HepG2 (cell line): ENCODE data around the gene RRP8. TPM values are rescaled to one million over a fixed set of nuclear protein-coding genes. Genes with fewer than 3 reads are reported as not detected.

Experiments used
- AGO1 ChIP-seq: fragments of 200-400 bp; formaldehyde crosslinking; IDR thresholded peaks from 2 replicates; pipeline ENCODE4 v1.6.1; 2017; ENCODE audit warnings: mild to moderate bottlenecking, low read depth, low read length, moderate library complexity; ENCODE audit not compliant: poor library complexity, severe bottlenecking
- ATF1 ChIP-seq: IDR thresholded peaks from 2 replicates; pipeline ENCODE4 v1.6.1; 2016; ENCODE audit warnings: mild to moderate bottlenecking, control low read depth
- CC2D1A ChIP-seq: sonication (generic); formaldehyde crosslinking; IDR thresholded peaks from 2 replicates; pipeline ENCODE4 v1.8.1; 2023; ENCODE audit warnings: mild to moderate bottlenecking, missing genetic modification reagents
- ELF1 ChIP-seq: sonication (generic); formaldehyde crosslinking; IDR thresholded peaks from 2 replicates; pipeline ENCODE4 v1.4.0; 2020; ENCODE audit warnings: missing genetic modification reagents
- ELF3 ChIP-seq: IDR thresholded peaks from 2 replicates; pipeline ENCODE4 v1.6.1; 2016; ENCODE audit warnings: missing genetic modification reagents, missing compliant biosample characterization
- ETV6 ChIP-seq: sonication (generic); formaldehyde crosslinking; conservative IDR thresholded peaks from 2 replicates; pipeline ENCODE4 v1.4.0; 2020; ENCODE audit warnings: missing genetic modification reagents
- FOXC1 ChIP-seq: sonication (generic); formaldehyde crosslinking; IDR thresholded peaks from 2 replicates; pipeline ENCODE4 v1.8.0; 2022; ENCODE audit warnings: mild to moderate bottlenecking, missing genetic modification reagents, borderline replicate concordance
- HMG20B ChIP-seq: conservative IDR thresholded peaks from 2 replicates; pipeline ENCODE4 v1.6.1; 2016; ENCODE audit warnings: missing genetic modification reagents, missing compliant biosample characterization
- KAT8 ChIP-seq: IDR thresholded peaks from 2 replicates; pipeline ENCODE4 v1.6.1; 2016; ENCODE audit warnings: missing genetic modification reagents, missing compliant biosample characterization
- KMT2B ChIP-seq: IDR thresholded peaks from 2 replicates; pipeline ENCODE4 v1.6.1; 2016; ENCODE audit warnings: missing genetic modification reagents, missing compliant biosample characterization
- MXD4 ChIP-seq: IDR thresholded peaks from 2 replicates; pipeline ENCODE4 v1.6.1; 2016; ENCODE audit warnings: mild to moderate bottlenecking, missing biosample characterization, missing genetic modification reagents
- PBX2 ChIP-seq: IDR thresholded peaks from 2 replicates; pipeline ENCODE4 v1.6.1; 2016; ENCODE audit warnings: control low read depth
- PRMT3 ChIP-seq: sonication (generic); formaldehyde crosslinking; IDR thresholded peaks from 2 replicates; pipeline ENCODE4 v1.8.1; 2022; ENCODE audit warnings: low read depth, mild to moderate bottlenecking, moderate library complexity, missing genetic modification reagents, borderline replicate concordance
- SP140L ChIP-seq: sonication (generic); formaldehyde crosslinking; IDR thresholded peaks from 2 replicates; pipeline ENCODE4 v1.4.0; 2020; ENCODE audit warnings: missing genetic modification reagents, borderline replicate concordance
- SP2 ChIP-seq: sonication (generic); formaldehyde crosslinking; IDR thresholded peaks from 2 replicates; pipeline ENCODE4 v1.5.1; 2020; ENCODE audit warnings: mild to moderate bottlenecking, missing genetic modification reagents
- TARDBP ChIP-seq: sonication (generic); formaldehyde crosslinking; IDR thresholded peaks from 2 replicates; pipeline ENCODE4 v1.8.0; 2022; ENCODE audit warnings: mild to moderate bottlenecking, missing genetic modification reagents
- TEAD2 ChIP-seq: sonication (generic); formaldehyde crosslinking; IDR thresholded peaks from 2 replicates; pipeline ENCODE4 v1.9.0; 2021; ENCODE audit warnings: missing genetic modification reagents
- U2AF1 ChIP-seq: fragments of 200-400 bp; formaldehyde crosslinking; optimal IDR thresholded peaks from 2 replicates; pipeline ENCODE3; 2017; ENCODE audit warnings: mild to moderate bottlenecking, low read depth, low read length
- YY1 ChIP-seq: IDR thresholded peaks from 2 replicates; pipeline ENCODE4 v1.6.1; 2011; ENCODE audit warnings: low read length, low read depth, moderate library complexity, mild to moderate bottlenecking; ENCODE audit not compliant: insufficient read depth, insufficient replicate concordance
- ZBTB3 ChIP-seq: sonication (generic); formaldehyde crosslinking; IDR thresholded peaks from 2 replicates; pipeline ENCODE4 v1.4.0; 2020; ENCODE audit warnings: low read depth, mild to moderate bottlenecking, moderate library complexity, missing genetic modification reagents, borderline replicate concordance
- ZBTB39 ChIP-seq: sonication (generic); formaldehyde crosslinking; IDR thresholded peaks from 2 replicates; pipeline ENCODE4 v1.5.0; 2020; ENCODE audit warnings: missing genetic modification reagents
- ZNF121 ChIP-seq: sonication (generic); formaldehyde crosslinking; IDR thresholded peaks from 2 replicates; pipeline ENCODE4 v1.5.0; 2020; ENCODE audit warnings: mild to moderate bottlenecking, missing genetic modification reagents
- ZNF124 ChIP-seq: sonication (generic); formaldehyde crosslinking; IDR thresholded peaks from 2 replicates; pipeline ENCODE4 v1.4.0; 2020; ENCODE audit warnings: missing genetic modification reagents
- ZNF143 ChIP-seq: sonication (generic); formaldehyde crosslinking; IDR thresholded peaks from 2 replicates; pipeline ENCODE4 v1.4.0; 2020; ENCODE audit warnings: missing genetic modification reagents
- ZNF235 ChIP-seq: sonication (generic); formaldehyde crosslinking; IDR thresholded peaks from 2 replicates; pipeline ENCODE4 v1.8.1; 2023; ENCODE audit warnings: mild to moderate bottlenecking, missing genetic modification reagents, borderline replicate concordance
- ZNF30 ChIP-seq: sonication (generic); formaldehyde crosslinking; IDR thresholded peaks from 2 replicates; pipeline ENCODE4 v1.5.0; 2020; ENCODE audit warnings: mild to moderate bottlenecking, missing genetic modification reagents
- ZNF329 ChIP-seq: sonication (generic); formaldehyde crosslinking; IDR thresholded peaks from 2 replicates; pipeline ENCODE4 v1.9.0; 2021; ENCODE audit warnings: low read depth, mild to moderate bottlenecking, missing genetic modification reagents
- ZNF547 ChIP-seq: sonication (generic); formaldehyde crosslinking; IDR thresholded peaks from 2 replicates; pipeline ENCODE4 v1.5.1; 2020; ENCODE audit warnings: mild to moderate bottlenecking, missing genetic modification reagents
- ZNF549 ChIP-seq: sonication (generic); formaldehyde crosslinking; IDR thresholded peaks from 2 replicates; pipeline ENCODE4 v1.5.0; 2020; ENCODE audit warnings: missing genetic modification reagents
- ZNF713 ChIP-seq: sonication (generic); formaldehyde crosslinking; IDR thresholded peaks from 2 replicates; pipeline ENCODE4 v1.4.0; 2020; ENCODE audit warnings: mild to moderate bottlenecking, missing genetic modification reagents
- polyA plus RNA-seq, 8 experiments: library from polyadenylated mRNA; depleted of rRNA in 3 of 8; stranded (reverse) in 7 of 8; unstranded in 1 of 8; fragments of >200 nt; fragmentation: Illumina TruSeq in 4 of 8; extraction: Trizol in 4 of 8; gene quantifications; 2 replicates each; pipeline versions ENCODE4 v1.2.1 to v1.2.3, GENCODE V29; 2011 to 2016; ENCODE audit warnings: low read depth in 4 of 8, missing spikeins in 1 of 8, mixed read lengths in 1 of 8; ENCODE audit not compliant: insufficient read depth in 1 of 8
- total RNA-seq, 5 experiments: library from RNA; depleted of rRNA; stranded (reverse); fragments of >200 nt; fragmentation: Illumina TruSeq; extraction: Trizol; gene quantifications; 2 replicates each; pipeline ENCODE4 v1.2.3, GENCODE V29; 2016; ENCODE audit warnings: low read depth in 1 of 5

The RRP8 gene
- total and polyA plus RNA-seq, 2 of the 13 experiments (the other 11 are each of a cell fraction or from before 2014, with no cell fraction given): 7.2 to 21.6 TPM

GRCh38 chr11:6603287-6604080, at the start of gene RRP8, which contains the start of gene ILK (continued):
- 0 out of 2 replicates have a peak, but pooled peaks have one; percentile 65 for TF ChIP-seq ZBTB39 (CRISPR knock-in tag)
- no peak for TF ChIP-seq HMG20B
- TF ChIP-seq SP2 (CRISPR knock-in tag): no peak; the same call in none of the 2 replicates
- peak; percentile 93 for TF ChIP-seq U2AF1
- peak; percentile 84; the same call in 1 of the 2 replicates for TF ChIP-seq ZNF124 (CRISPR knock-in tag)
- no peak for TF ChIP-seq ZBTB3
- TF ChIP-seq YY1: peak; percentile 71
- peak; percentile 97 for TF ChIP-seq ZNF547 (CRISPR knock-in tag)
- no peak; the same call in 1 of the 2 replicates for TF ChIP-seq SP140L (CRISPR knock-in tag)
- TF ChIP-seq ZNF329 (CRISPR knock-in tag): peak; percentile 87
- peak; percentile 64; the same call in 1 of the 2 replicates for TF ChIP-seq ZNF121 (CRISPR knock-in tag)
- TF ChIP-seq ETV6: 0 out of 2 replicates have a peak, but pooled peaks have one; percentile 80
- TF ChIP-seq KAT8 (CRISPR knock-in tag): peak; percentile 94
- TF ChIP-seq ELF3 (CRISPR knock-in tag): peak; percentile 98
- 0 out of 2 replicates have a peak, but pooled peaks have one; percentile 36 for TF ChIP-seq ATF1 (CRISPR knock-in tag)
- no peak for TF ChIP-seq ZNF713
- no peak for TF ChIP-seq ZNF549
- TF ChIP-seq ZNF235 (CRISPR knock-in tag): no peak
- TF ChIP-seq TARDBP (CRISPR knock-in tag): peak; percentile 93; the same call in 1 of the 2 replicates
- TF ChIP-seq MXD4 (CRISPR knock-in tag): peak; percentile 99
- TF ChIP-seq ELF1 (CRISPR knock-in tag): peak; percentile 96
- no peak for TF ChIP-seq PBX2 (CRISPR knock-in tag)
- peak; percentile 93 for TF ChIP-seq FOXC1 (CRISPR knock-in tag)
- TF ChIP-seq TEAD2 (CRISPR knock-in tag): no peak
- peak; percentile 95 for TF ChIP-seq KMT2B (CRISPR knock-in tag)
- TF ChIP-seq CC2D1A (CRISPR knock-in tag): 0 out of 2 replicates have a peak, but pooled peaks have one; percentile 79
- no peak for TF ChIP-seq AGO1
- TF ChIP-seq ZNF30 (CRISPR knock-in tag): peak; percentile 70; the same call in 1 of the 2 replicates
- 0 out of 2 replicates have a peak, but pooled peaks have one; percentile 16 for TF ChIP-seq ZNF143 (CRISPR knock-in tag)
- TF ChIP-seq PRMT3 (CRISPR knock-in tag): 0 out of 2 replicates have a peak, but pooled peaks have one; percentile 34
